ENCODE measurements around the gene SH2D2A. TPM values are rescaled to one million over a fixed set of nuclear protein-coding genes. Genes with fewer than 3 reads are reported as not detected.

The SH2D2A gene
- polyA plus RNA-seq, 1 donor from 2014 or later, result not detected

GRCh38 chr1:156849151-156849496 lies 32.5 kb upstream of the SH2D2A start:
- TF ChIP-seq EP300 (conservative IDR thresholded peaks at IDR 0.05; ENCODE audit: poor library complexity, severe bottlenecking), result no peak
- no peak for TF ChIP-seq EZH2 (IDR thresholded peaks at IDR 0.05; ENCODE audit: borderline replicate concordance, insufficient read depth, low read length, poor library complexity, severe bottlenecking)
- TF ChIP-seq MXI1 (conservative IDR thresholded peaks at IDR 0.05; ENCODE audit: poor library complexity, severe bottlenecking), result no peak
- no peak for TF ChIP-seq TAF1 (IDR thresholded peaks at IDR 0.05; ENCODE audit: low read depth)
- no peak for TF ChIP-seq SMC3 (conservative IDR thresholded peaks at IDR 0.05; ENCODE audit: poor library complexity)
- no peak for TF ChIP-seq POLR2AphosphoS5 (IDR thresholded peaks at IDR 0.05)
- TF ChIP-seq, protein P1, sequence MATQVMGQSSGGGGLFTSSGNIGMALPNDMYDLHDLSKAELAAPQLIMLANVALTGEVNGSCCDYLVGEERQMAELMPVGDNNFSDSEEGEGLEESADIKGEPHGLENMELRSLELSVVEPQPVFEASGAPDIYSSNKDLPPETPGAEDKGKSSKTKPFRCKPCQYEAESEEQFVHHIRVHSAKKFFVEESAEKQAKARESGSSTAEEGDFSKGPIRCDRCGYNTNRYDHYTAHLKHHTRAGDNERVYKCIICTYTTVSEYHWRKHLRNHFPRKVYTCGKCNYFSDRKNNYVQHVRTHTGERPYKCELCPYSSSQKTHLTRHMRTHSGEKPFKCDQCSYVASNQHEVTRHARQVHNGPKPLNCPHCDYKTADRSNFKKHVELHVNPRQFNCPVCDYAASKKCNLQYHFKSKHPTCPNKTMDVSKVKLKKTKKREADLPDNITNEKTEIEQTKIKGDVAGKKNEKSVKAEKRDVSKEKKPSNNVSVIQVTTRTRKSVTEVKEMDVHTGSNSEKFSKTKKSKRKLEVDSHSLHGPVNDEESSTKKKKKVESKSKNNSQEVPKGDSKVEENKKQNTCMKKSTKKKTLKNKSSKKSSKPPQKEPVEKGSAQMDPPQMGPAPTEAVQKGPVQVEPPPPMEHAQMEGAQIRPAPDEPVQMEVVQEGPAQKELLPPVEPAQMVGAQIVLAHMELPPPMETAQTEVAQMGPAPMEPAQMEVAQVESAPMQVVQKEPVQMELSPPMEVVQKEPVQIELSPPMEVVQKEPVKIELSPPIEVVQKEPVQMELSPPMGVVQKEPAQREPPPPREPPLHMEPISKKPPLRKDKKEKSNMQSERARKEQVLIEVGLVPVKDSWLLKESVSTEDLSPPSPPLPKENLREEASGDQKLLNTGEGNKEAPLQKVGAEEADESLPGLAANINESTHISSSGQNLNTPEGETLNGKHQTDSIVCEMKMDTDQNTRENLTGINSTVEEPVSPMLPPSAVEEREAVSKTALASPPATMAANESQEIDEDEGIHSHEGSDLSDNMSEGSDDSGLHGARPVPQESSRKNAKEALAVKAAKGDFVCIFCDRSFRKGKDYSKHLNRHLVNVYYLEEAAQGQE (IDR thresholded peaks at IDR 0.05; ENCODE audit: borderline replicate concordance), result no peak
- TF ChIP-seq RAD21 (conservative IDR thresholded peaks at IDR 0.05), result no peak
- TF ChIP-seq CTCF (IDR thresholded peaks at IDR 0.05; ENCODE audit: poor library complexity, severe bottlenecking), result no peak
- Histone ChIP-seq H3K4me2 (ENCODE audit: low read length) (no peak overlapping the region), H2AFZ (ENCODE audit: low read depth, low read length) (no peak overlapping the region)

GRCh38 chr1:156848461-156849150 lies 32.0 kb upstream of the SH2D2A start:
- TF ChIP-seq TAF1 (IDR thresholded peaks at IDR 0.05; ENCODE audit: low read depth) (no peak), POLR2AphosphoS5 (IDR thresholded peaks at IDR 0.05) (no peak), RAD21 (conservative IDR thresholded peaks at IDR 0.05) (no peak), CTCF (IDR thresholded peaks at IDR 0.05; ENCODE audit: poor library complexity, severe bottlenecking) (no peak), EZH2 (IDR thresholded peaks at IDR 0.05; ENCODE audit: borderline replicate concordance, insufficient read depth, low read length, poor library complexity, severe bottlenecking) (no peak), SMC3 (conservative IDR thresholded peaks at IDR 0.05; ENCODE audit: poor library complexity) (no peak), EP300 (conservative IDR thresholded peaks at IDR 0.05; ENCODE audit: poor library complexity, severe bottlenecking) (no peak), MXI1 (conservative IDR thresholded peaks at IDR 0.05; ENCODE audit: poor library complexity, severe bottlenecking) (no peak)
- TF ChIP-seq, protein P1 (IDR thresholded peaks at IDR 0.05; ENCODE audit: borderline replicate concordance), result no peak
- Histone ChIP-seq H3K4me3 (ENCODE audit: low read length) (no peak overlapping the region), H3K79me2 (replicated peaks; ENCODE audit: insufficient read depth, low read length) (no peaks in the 10 kb centered on the region), H3K27ac (ENCODE audit: low read length) (no peak overlapping the region), H3K9ac (ENCODE audit: low read length) (no peak overlapping the region), H3K9me3 (ENCODE audit: low read length) (no peaks in the 10 kb centered on the region), H3F3A (ENCODE audit: insufficient read depth, low read length, poor library complexity, severe bottlenecking) (no peaks in the 10 kb centered on the region), H3K36me3 (ENCODE audit: insufficient read depth, low read length) (no peaks in the 10 kb centered on the region), H3K27me3 (ENCODE audit: insufficient read depth, low read depth, low read length) (peaks cover 64% of the 10 kb centered on the region), H4K20me1 (ENCODE audit: insufficient read depth) (no peaks in the 10 kb centered on the region), H2AFZ (ENCODE audit: low read depth, low read length) (no peak overlapping the region), H3K4me2 (ENCODE audit: low read length) (no peak overlapping the region), H3K9me2 (ENCODE audit: insufficient read depth, low read length) (no peaks in the 10 kb centered on the region)

More at GRCh38 chr1:156849151-156849496, 32.5 kb upstream of the SH2D2A start:
- Histone ChIP-seq H3K27ac (ENCODE audit: low read length) (no peak overlapping the region), H4K20me1 (ENCODE audit: insufficient read depth) (no peaks in the 10 kb centered on the region), H3K27me3 (ENCODE audit: insufficient read depth, low read depth, low read length) (peaks cover 59% of the 10 kb centered on the region), H3K36me3 (ENCODE audit: insufficient read depth, low read length) (no peaks in the 10 kb centered on the region), H3K4me3 (ENCODE audit: low read length) (no peak overlapping the region), H3K9ac (ENCODE audit: low read length) (no peak overlapping the region), H3K9me3 (ENCODE audit: low read length) (no peaks in the 10 kb centered on the region), H3K79me2 (replicated peaks; ENCODE audit: insufficient read depth, low read length) (no peaks in the 10 kb centered on the region), H3F3A (ENCODE audit: insufficient read depth, low read length, poor library complexity, severe bottlenecking) (no peaks in the 10 kb centered on the region), H3K9me2 (ENCODE audit: insufficient read depth, low read length) (no peaks in the 10 kb centered on the region)
